Measurements from ENCODE around the gene MYCBP. TPM values are rescaled to one million over a fixed set of nuclear protein-coding genes. Genes with fewer than 3 reads are reported as not detected.
A peak's percentile ranks its signal among the peaks of the same experiment; 100 is the strongest.
"Not testable (repeated sequence)": the region's sequence is repeated elsewhere in the genome, so short reads cannot be mapped to it uniquely, and the experiment has no call there.

Gene MYCBP
- total RNA-seq, 1 donor from 2014 or later, result 3.0 TPM

- TF ChIP-seq CTCF (IDR thresholded peaks at IDR 0.05), result no peak
Measured at GRCh38 chr1:38840281-38840680, 32.9 kb downstream of the MYCBP start.

GRCh38 chr1:38839363-38839762 is 33.8 kb downstream of the MYCBP start:
- no peaks in the 10 kb centered on the region for H3K9me3 Mint-ChIP-seq (ENCODE audit: unreplicated experiment)
- no peak overlapping the region for H3K27ac Mint-ChIP-seq (ENCODE audit: unreplicated experiment)
- no peak for TF ChIP-seq CTCF (IDR thresholded peaks at IDR 0.05)
- H3K27me3 Mint-ChIP-seq (ENCODE audit: unreplicated experiment), result no peaks in the 10 kb centered on the region
- no peak for DNase-seq (ENCODE audit: extremely low spot score, unreplicated experiment)
- H3K4me1 Mint-ChIP-seq (ENCODE audit: unreplicated experiment), result peaks cover 6% of the 10 kb centered on the region
- peaks cover 47% of the 10 kb centered on the region for H3K36me3 Mint-ChIP-seq (ENCODE audit: unreplicated experiment)
- H3K4me3 Mint-ChIP-seq (ENCODE audit: unreplicated experiment), result no peak overlapping the region

More at GRCh38 chr1:38840281-38840680, 32.9 kb downstream of the MYCBP start:
- peaks cover 55% of the 10 kb centered on the region for H3K36me3 Mint-ChIP-seq (ENCODE audit: unreplicated experiment)
- peaks cover 9% of the 10 kb centered on the region for H3K4me1 Mint-ChIP-seq (ENCODE audit: unreplicated experiment)
- no peak overlapping the region for H3K4me3 Mint-ChIP-seq (ENCODE audit: unreplicated experiment)
- H3K9me3 Mint-ChIP-seq (ENCODE audit: unreplicated experiment), result no peaks in the 10 kb centered on the region
- H3K27me3 Mint-ChIP-seq (ENCODE audit: unreplicated experiment), result no peaks in the 10 kb centered on the region
- H3K27ac Mint-ChIP-seq (ENCODE audit: unreplicated experiment), result no peak overlapping the region
- no peak for DNase-seq (ENCODE audit: extremely low spot score, unreplicated experiment)

- not testable (repeated sequence) for H3K27ac Mint-ChIP-seq (ENCODE audit: unreplicated experiment); DNase-seq (ENCODE audit: extremely low spot score, unreplicated experiment); H3K9me3 Mint-ChIP-seq (ENCODE audit: unreplicated experiment); H3K4me3 Mint-ChIP-seq (ENCODE audit: unreplicated experiment); H3K4me1 Mint-ChIP-seq (ENCODE audit: unreplicated experiment)
- peaks cover 27% of the 10 kb centered on the region for H3K36me3 Mint-ChIP-seq (ENCODE audit: unreplicated experiment)
- peaks cover 14% of the 10 kb centered on the region for H3K27me3 Mint-ChIP-seq (ENCODE audit: unreplicated experiment)
Measured at GRCh38 chr1:38836316-38836715, 36.8 kb downstream of the MYCBP start.

- peaks cover 21% of the 10 kb centered on the region for H3K27me3 Mint-ChIP-seq (ENCODE audit: unreplicated experiment)
- no peak for DNase-seq (ENCODE audit: extremely low spot score, unreplicated experiment)
- no peaks in the 10 kb centered on the region for H3K9me3 Mint-ChIP-seq (ENCODE audit: unreplicated experiment)
- H3K27ac Mint-ChIP-seq (ENCODE audit: unreplicated experiment), result no peak overlapping the region
- peaks cover 4% of the 10 kb centered on the region for H3K4me1 Mint-ChIP-seq (ENCODE audit: unreplicated experiment)
- peak; percentile 89 for TF ChIP-seq CTCF (IDR thresholded peaks at IDR 0.05)
- peaks cover 22% of the 10 kb centered on the region for H3K36me3 Mint-ChIP-seq (ENCODE audit: unreplicated experiment)
- H3K4me3 Mint-ChIP-seq (ENCODE audit: unreplicated experiment), result no peak overlapping the region
Measured at GRCh38 chr1:38834937-38835827, 38.0 kb downstream of the MYCBP start.

- Mint-ChIP-seq H3K4me1 (ENCODE audit: unreplicated experiment) (peaks cover 4% of the 10 kb centered on the region), H3K27ac (ENCODE audit: unreplicated experiment) (no peak overlapping the region), H3K36me3 (ENCODE audit: unreplicated experiment) (peaks cover 18% of the 10 kb centered on the region), H3K27me3 (ENCODE audit: unreplicated experiment) (peaks cover 29% of the 10 kb centered on the region), H3K9me3 (ENCODE audit: unreplicated experiment) (no peaks in the 10 kb centered on the region), H3K4me3 (ENCODE audit: unreplicated experiment) (no peak overlapping the region)
- no peak for DNase-seq (ENCODE audit: extremely low spot score, unreplicated experiment)
- no peak for TF ChIP-seq CTCF (IDR thresholded peaks at IDR 0.05)
Measured at GRCh38 chr1:38834221-38834782, 38.8 kb downstream of the MYCBP start.

All from osteocyte (in vitro differentiated cells).